Right ventricle myocardium superior (tissue), 1 donor: ENCODE results near the gene CARMIL3. TPM values are rescaled to one million over a fixed set of nuclear protein-coding genes. Genes with fewer than 3 reads are reported as not detected.

Experiments
- ATAC-seq: fragments of 200-7000 bp; cut with Tn5 transposase; one replicate; pipeline ENCODE4 v1.9.1; 2020; ENCODE audit warnings: mild to moderate bottlenecking; ENCODE audit not compliant: poor library complexity
- DNase-seq: peaks from one replicate; pipeline ENCODE4 v3.0.0-alpha.2; 2020
- intact Hi-C: fragments of 100-400 bp; cut with DNase I; formaldehyde crosslinking; loops from one replicate; pipeline ENCODE4 v1.11.2; 2022
- total RNA-seq: library from RNA; stranded (reverse); fragmentation: NEBNext Ultra II Directional; extraction: Animal tissue kit (Norgen Biotek cat#: 25700); gene quantifications from one replicate; pipeline ENCODE4 v1.2.1, GENCODE V29; 2021
- donor health status: DM: no; HTN: yes; CAD: no; lungs with severe emphysema.

Gene CARMIL3
- total RNA-seq, 1 donor from 2014 or later, result 0.08 TPM

- intact Hi-C loops, result no loop called here
- DNase-seq (no peak), ATAC-seq (no peak)
These were observed 20.1 kb downstream of the CARMIL3 start for GRCh38 chr14:24071836-24072430.

GRCh38 chr14:24072436-24072835 is 20.6 kb downstream of the CARMIL3 start:
- intact Hi-C loops, result no loop called here
- DNase-seq (no peak), ATAC-seq (no peak)

GRCh38 chr14:24072881-24073877 is 21.4 kb downstream of the CARMIL3 start:
- DNase-seq (no peak), ATAC-seq (no peak)
- intact Hi-C loops, result no loop called here

GRCh38 chr14:24074625-24075484 is 23.0 kb downstream of the CARMIL3 start:
- intact Hi-C loops, result no loop called here
- DNase-seq (no peak), ATAC-seq (no peak)

- ATAC-seq, result no peak
- no peak for DNase-seq
- intact Hi-C loops, result no loop called here
These were observed 23.9 kb downstream of the CARMIL3 start for GRCh38 chr14:24075485-24076301.

GRCh38 chr14:24076302-24076601 is 24.4 kb downstream of the CARMIL3 start:
- DNase-seq (no peak), ATAC-seq (no peak)
- intact Hi-C loops, result no loop called here

GRCh38 chr14:24077086-24077485 is 25.3 kb downstream of the CARMIL3 start:
- no peak for ATAC-seq
- intact Hi-C loops, result no loop called here
- DNase-seq, result no peak

- no peak for DNase-seq
- no peak for ATAC-seq
- intact Hi-C loops, result no loop called here
These were observed 26.3 kb downstream of the CARMIL3 start for GRCh38 chr14:24078146-24078545.

- ATAC-seq, result no peak
- intact Hi-C loops, result loop anchor here (10.0 kb wide), 1 partner anchor 95 kb away; the partner anchor contains the start of gene DHRS4L2
- DNase-seq, result no peak
These were observed 27.8 kb downstream of the CARMIL3 start for GRCh38 chr14:24079491-24080141.

- no peak for DNase-seq
- intact Hi-C loops, result loop anchor here (10.0 kb wide), 1 partner anchor 95 kb away; the partner anchor contains the start of gene DHRS4L2
- ATAC-seq, result no peak
These were observed 28.3 kb downstream of the CARMIL3 start for GRCh38 chr14:24080142-24080530.

- ATAC-seq, result peak; percentile 88
- peak; percentile 69 for DNase-seq
- intact Hi-C loops, result loop anchor here (10.0 kb wide), 1 partner anchor 96 kb away; the partner anchor contains the start of gene DHRS4L2
These were observed 29.3 kb downstream of the CARMIL3 start for GRCh38 chr14:24080888-24081738.

- DNase-seq (no peak), ATAC-seq (no peak)
- intact Hi-C loops, result loop anchor here (10.0 kb wide), 1 partner anchor 97 kb away; the partner anchor contains the start of gene DHRS4L2
These were observed 30.0 kb downstream of the CARMIL3 start for GRCh38 chr14:24081739-24082211.

GRCh38 chr14:24082411-24083080 is 30.7 kb downstream of the CARMIL3 start:
- intact Hi-C loops, result loop anchor here (10.0 kb wide), 1 partner anchor 98 kb away; the partner anchor contains the start of gene DHRS4L2

GRCh38 chr14:24083462-24083861 is 31.7 kb downstream of the CARMIL3 start:
- intact Hi-C loops, result loop anchor here (10.0 kb wide), 1 partner anchor 99 kb away; the partner anchor contains the start of gene DHRS4L2
- DNase-seq, result no peak
- ATAC-seq, result no peak

More at GRCh38 chr14:24082411-24083080, 30.7 kb downstream of the CARMIL3 start:
- no peak for ATAC-seq
- DNase-seq, result no peak

- ATAC-seq (no peak), DNase-seq (no peak)
- intact Hi-C loops, result loop anchor here (10.0 kb wide), 1 partner anchor 100 kb away; the partner anchor contains the start of gene DHRS4L2
These were observed 32.6 kb downstream of the CARMIL3 start for GRCh38 chr14:24084440-24084839.

- DNase-seq (no peak), ATAC-seq (no peak)
- intact Hi-C loops, result loop anchor here (10.0 kb wide), 1 partner anchor 100 kb away; the partner anchor contains the start of gene DHRS4L2
These were observed 33.4 kb downstream of the CARMIL3 start for GRCh38 chr14:24085215-24085614.
